GM12801 (cell line): Measurements from ENCODE around the gene PDE5A.

Experiments used
- CTCF ChIP-seq: IDR thresholded peaks from one replicate; pipeline ENCODE4 v1.5.1; 2011; ENCODE audit warnings: control low read depth; ENCODE audit not compliant: insufficient read length; ENCODE audit errors: extremely low read depth

Gene PDE5A

GRCh38 chr4:119529788-119530187, 98.8 kb downstream of the PDE5A start:
- no peak for TF ChIP-seq CTCF

GRCh38 chr4:119526786-119527550, 101.6 kb downstream of the PDE5A start:
- TF ChIP-seq CTCF, result no peak

GRCh38 chr4:119525771-119526712, 102.6 kb downstream of the PDE5A start:
- TF ChIP-seq CTCF, result no peak

- TF ChIP-seq CTCF, result no peak
These were observed 103.4 kb downstream of the PDE5A start for GRCh38 chr4:119525005-119525749.

GRCh38 chr4:119523399-119523798, 105.2 kb downstream of the PDE5A start:
- no peak for TF ChIP-seq CTCF

- no peak for TF ChIP-seq CTCF
These were observed 107.3 kb downstream of the PDE5A start for GRCh38 chr4:119521268-119521667.

GRCh38 chr4:119518915-119519410, 109.6 kb downstream of the PDE5A start:
- TF ChIP-seq CTCF, result no peak
